Endodermal cell (in vitro differentiated cells): ENCODE results near the gene WDR37. TPM values are rescaled to one million over a fixed set of nuclear protein-coding genes. Genes with fewer than 3 reads are reported as not detected.

Source experiments
- DNase-seq: peaks from one replicate; pipeline ENCODE4 v3.0.0-alpha.2; 2017
- H3K27ac ChIP-seq: 2 replicates; pipeline ENCODE4 v1.5.1; 2013; ENCODE audit warnings: mild to moderate bottlenecking, low read depth, low read length, moderate library complexity
- H3K27me3 ChIP-seq: 2 replicates; pipeline ENCODE4 v1.6.1; 2013; ENCODE audit warnings: mild to moderate bottlenecking, low read length, moderate library complexity; ENCODE audit not compliant: insufficient read depth, control insufficient read depth, poor library complexity, severe bottlenecking
- H3K36me3 ChIP-seq: 2 replicates; pipeline ENCODE4 v1.7.0; 2013; ENCODE audit warnings: mild to moderate bottlenecking, low read length, moderate library complexity; ENCODE audit not compliant: control insufficient read depth, insufficient read depth
- H3K4me1 ChIP-seq: one replicate; pipeline ENCODE4 v1.7.0; 2013; ENCODE audit warnings: low read length; ENCODE audit not compliant: control insufficient read depth, insufficient read depth
- H3K4me3 ChIP-seq: 2 replicates; pipeline ENCODE4 v1.5.1; 2013; ENCODE audit warnings: mild to moderate bottlenecking, low read length, moderate library complexity
- H3K9ac ChIP-seq: 2 replicates; pipeline ENCODE4 v1.6.1; 2013; ENCODE audit warnings: mild to moderate bottlenecking, low read length, moderate library complexity; ENCODE audit not compliant: poor library complexity, severe bottlenecking; ENCODE audit errors: extremely low read depth
- H3K9me3 ChIP-seq: 2 replicates; pipeline ENCODE4 v1.6.1; 2013; ENCODE audit warnings: mild to moderate bottlenecking, low read length, moderate library complexity; ENCODE audit not compliant: control insufficient read depth
- H3K27ac Mint-ChIP-seq: 2 replicates; pipeline ENCODE4 v1.8.0; 2020; ENCODE audit warnings: mixed read lengths
- H3K27me3 Mint-ChIP-seq: 2 replicates; pipeline ENCODE4 v1.8.0; 2021; ENCODE audit warnings: mild to moderate bottlenecking, mixed read lengths; ENCODE audit not compliant: insufficient read depth
- H3K36me3 Mint-ChIP-seq: 2 replicates; pipeline ENCODE4 v1.8.0; 2020; ENCODE audit warnings: low read depth, mixed read lengths
- H3K4me1 Mint-ChIP-seq: 2 replicates; pipeline ENCODE4 v1.8.0; 2020; ENCODE audit warnings: mixed read lengths
- H3K4me3 Mint-ChIP-seq: 2 replicates; pipeline ENCODE4 v1.8.0; 2020; ENCODE audit warnings: mild to moderate bottlenecking, moderate library complexity, mixed read lengths
- H3K9me3 Mint-ChIP-seq: 2 replicates; pipeline ENCODE4 v1.8.0; 2020; ENCODE audit warnings: mild to moderate bottlenecking, mixed read lengths
- CTCF ChIP-seq: fragments of 200-600 bp; sonication (generic); conservative IDR thresholded peaks from 2 replicates; pipeline ENCODE4 v1.5.0; 2021; ENCODE audit warnings: antibody characterized with exemption, mild to moderate bottlenecking
- WGBS, 2 experiments: methylation state at CpG; one replicate each; pipeline versions ENCODE4 v1.1.5 to v1.1.7; 2013; ENCODE audit warnings: missing lambda C conversion rate in 2 of 2, mixed read lengths in 1 of 2; ENCODE audit not compliant: insufficient coverage in 1 of 2, insufficient read length in 1 of 2; 5-methylcytosine and 5-hydroxymethylcytosine counted together
- total RNA-seq, 2 donors: library from RNA; stranded (reverse); fragmentation: NEBNext Ultra II Directional in 1 of 2; extraction: Animal tissue kit (Norgen Biotek cat#: 25700) in 1 of 2; gene quantifications; 2 replicates in 1 of 2; 3 replicates in 1 of 2; pipeline ENCODE4 v1.2.1, GENCODE V29; 2021

Gene WDR37
- total RNA-seq, 2 donors from 2014 or later, result 10.7 TPM

DNA sequence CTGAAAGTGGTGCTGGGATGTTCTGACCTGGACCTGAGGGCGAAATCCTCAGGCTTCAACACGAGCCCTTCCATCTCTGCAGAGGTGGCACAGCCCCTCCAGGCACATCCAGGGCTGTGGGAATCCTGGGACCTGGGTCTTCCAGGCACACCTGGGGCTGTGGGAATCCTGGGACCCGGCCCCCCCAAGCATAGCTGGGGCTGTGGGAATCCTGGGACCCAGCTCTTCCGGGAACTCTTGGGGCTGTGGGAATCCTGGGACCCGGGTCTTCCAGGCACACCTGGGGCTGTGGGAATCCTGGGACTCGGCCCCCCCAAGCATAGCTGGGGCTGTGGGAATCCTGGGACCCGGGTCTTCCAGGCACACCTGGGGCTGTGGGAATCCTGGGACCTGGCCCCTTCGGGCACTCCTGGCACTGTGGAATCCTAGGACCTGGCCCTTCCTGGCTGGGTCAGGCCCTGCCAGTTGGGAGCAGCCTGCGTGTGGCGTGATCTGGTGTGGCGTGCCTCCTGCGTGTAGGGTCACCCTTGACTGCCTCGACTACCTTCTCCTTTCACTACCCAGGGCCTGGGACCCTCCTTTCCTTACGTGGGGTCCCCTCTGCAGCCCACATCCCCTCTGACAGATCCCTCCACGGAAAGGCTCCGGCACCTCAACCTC is 124.0 kb downstream of the WDR37 start:
- no peak for DNase-seq
- H3K9ac ChIP-seq, result no peak overlapping the region
- no peak overlapping the region for H3K4me3 ChIP-seq

GRCh38 chr10:1180836-1181235 is 124.7 kb downstream of the WDR37 start:
- peak; percentile 75 for DNase-seq
- Histone ChIP-seq H3K27ac (no peak overlapping the region), H3K9me3 (no peaks in the 10 kb centered on the region), H3K27me3 (no peaks in the 10 kb centered on the region), H3K4me1 (no peaks in the 10 kb centered on the region), H3K4me3 (no peak overlapping the region), H3K36me3 (no peaks in the 10 kb centered on the region), H3K9ac (no peak overlapping the region)
- no peak overlapping the region for H3K4me3 Mint-ChIP-seq
- peak; percentile 77 for TF ChIP-seq CTCF
- H3K36me3 Mint-ChIP-seq, result no peaks in the 10 kb centered on the region
- no peaks in the 10 kb centered on the region for H3K9me3 Mint-ChIP-seq
- H3K27ac Mint-ChIP-seq, result peak overlapping the region; percentile 13
- H3K4me1 Mint-ChIP-seq, result peaks cover 5% of the 10 kb centered on the region
- H3K27me3 Mint-ChIP-seq, result no peaks in the 10 kb centered on the region
- WGBS, 2 experiments, result 66 to 70% methylated on average over 11 of the region's 11 CpGs

More for the DNA sequence above, 124.0 kb downstream of the WDR37 start:
- no peaks in the 10 kb centered on the region for H3K27me3 Mint-ChIP-seq
- no peaks in the 10 kb centered on the region for H3K36me3 Mint-ChIP-seq
- no peaks in the 10 kb centered on the region for H3K9me3 Mint-ChIP-seq
- Histone ChIP-seq H3K36me3 (no peaks in the 10 kb centered on the region), H3K27ac (no peak overlapping the region), H3K27me3 (no peaks in the 10 kb centered on the region), H3K4me1 (no peaks in the 10 kb centered on the region), H3K9me3 (no peaks in the 10 kb centered on the region)
- peaks cover 5% of the 10 kb centered on the region for H3K4me1 Mint-ChIP-seq
- no peak for TF ChIP-seq CTCF
- peak overlapping the region; percentile 13 for H3K27ac Mint-ChIP-seq
- H3K4me3 Mint-ChIP-seq, result no peak overlapping the region
- WGBS, 2 experiments, result 87 to 88% methylated on average over 12 to 16 of the region's 16 CpGs

Other genes starting within 250 kb of the WDR37 start
- 10 to 100 TPM; 94.1 to 94.3 TPM for gene LARP4B, start 124.7 kb upstream of the WDR37 start, total RNA-seq
- gene GTPBP4, start 68.0 kb upstream of the WDR37 start, total RNA-seq, result 10 to 100 TPM; 67.2 to 70.9 TPM
- gene IDI2, start 30.5 kb upstream of the WDR37 start, total RNA-seq, result not detected
- 10 to 100 TPM; 36.3 to 53.3 TPM for gene IDI1, start 7.3 kb upstream of the WDR37 start, total RNA-seq